Omental fat pad (tissue), 4 donors: ENCODE results near the gene INTS15. TPM values are rescaled to one million over a fixed set of nuclear protein-coding genes. Genes with fewer than 3 reads are reported as not detected.

Experiments used
- ATAC-seq: fragments of 150-250 bp; one replicate; pipeline ENCODE4 v1.9.1; 2016; ENCODE audit warnings: mild to moderate bottlenecking, moderate library complexity; ENCODE audit not compliant: low FRiP score
- DNase-seq: peaks from one replicate; pipeline ENCODE4 v3.0.0-alpha.2; 2019; ENCODE audit warnings: low spot score
- CTCF ChIP-seq, 3 donors: fragments of 450-650 bp; IDR thresholded peaks; one replicate each; pipeline ENCODE4 v1.5.1; 2016 to 2017; ENCODE audit warnings: antibody characterized with exemption in 3 of 3, mild to moderate bottlenecking in 3 of 3, moderate library complexity in 2 of 3
- total RNA-seq, 4 donors: library from RNA; depleted of rRNA; stranded (reverse); fragments of >200 nt; gene quantifications; one replicate each; pipeline ENCODE4 v1.1.0, GENCODE V29; 2016

Gene INTS15
- total RNA-seq, 4 donors from 2014 or later, result 20.2 to 45.1 (median 24.1) TPM

DNA sequence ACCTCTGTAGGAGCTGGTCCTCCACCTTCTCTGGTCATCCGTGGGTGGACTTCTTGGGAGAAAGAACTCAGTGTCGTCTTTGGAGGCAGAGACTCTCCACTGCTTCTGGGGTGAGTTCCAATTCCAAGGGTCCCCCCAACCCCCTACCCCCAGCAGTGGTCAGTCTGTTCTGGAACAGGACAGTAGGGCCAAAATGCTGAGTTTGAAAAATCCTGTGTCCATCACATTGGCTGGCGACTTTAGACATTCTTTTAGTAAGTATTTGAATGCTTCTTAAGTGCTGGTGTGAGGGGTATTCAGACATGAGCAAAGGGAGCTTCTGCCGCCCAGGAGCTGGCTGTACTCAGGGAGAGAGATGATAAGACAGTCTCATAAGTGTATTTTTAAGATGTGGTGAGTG, 49.2 kb downstream of the INTS15 start:
- ATAC-seq (no peak), DNase-seq (no peak)
- no peak for TF ChIP-seq CTCF (IDR thresholded peaks at IDR 0.05)

- ATAC-seq (no peak), DNase-seq (no peak)
- TF ChIP-seq CTCF (IDR thresholded peaks at IDR 0.05), result no peak
Observed at GRCh38 chr7:6639627-6640026, 49.8 kb downstream of the INTS15 start.

DNA sequence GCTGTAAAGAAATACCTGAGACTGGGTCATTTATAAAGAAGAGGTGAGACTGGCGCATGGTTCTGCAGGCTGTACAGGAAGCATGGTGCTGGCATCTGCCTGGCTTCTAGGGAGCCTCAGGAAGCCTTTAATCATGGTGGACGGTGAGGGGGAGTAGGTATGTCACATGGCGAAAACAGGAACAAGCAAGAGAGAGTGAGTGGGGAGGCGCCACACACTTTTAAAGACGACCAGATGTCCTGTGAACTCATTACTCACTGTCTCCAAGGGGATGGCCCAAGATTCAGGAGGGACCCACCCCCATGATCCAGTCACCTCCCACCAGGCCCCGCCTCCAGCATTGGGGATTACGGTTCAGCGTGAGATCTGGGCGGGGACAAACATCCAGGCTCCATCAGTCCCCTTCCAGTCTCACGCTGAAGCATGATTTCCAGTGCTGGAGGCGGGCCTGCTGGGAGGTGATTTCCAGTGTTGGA, 50.5 kb downstream of the INTS15 start:
- ATAC-seq (no peak), DNase-seq (no peak)
- TF ChIP-seq CTCF (IDR thresholded peaks at IDR 0.05), result no peak

DNA sequence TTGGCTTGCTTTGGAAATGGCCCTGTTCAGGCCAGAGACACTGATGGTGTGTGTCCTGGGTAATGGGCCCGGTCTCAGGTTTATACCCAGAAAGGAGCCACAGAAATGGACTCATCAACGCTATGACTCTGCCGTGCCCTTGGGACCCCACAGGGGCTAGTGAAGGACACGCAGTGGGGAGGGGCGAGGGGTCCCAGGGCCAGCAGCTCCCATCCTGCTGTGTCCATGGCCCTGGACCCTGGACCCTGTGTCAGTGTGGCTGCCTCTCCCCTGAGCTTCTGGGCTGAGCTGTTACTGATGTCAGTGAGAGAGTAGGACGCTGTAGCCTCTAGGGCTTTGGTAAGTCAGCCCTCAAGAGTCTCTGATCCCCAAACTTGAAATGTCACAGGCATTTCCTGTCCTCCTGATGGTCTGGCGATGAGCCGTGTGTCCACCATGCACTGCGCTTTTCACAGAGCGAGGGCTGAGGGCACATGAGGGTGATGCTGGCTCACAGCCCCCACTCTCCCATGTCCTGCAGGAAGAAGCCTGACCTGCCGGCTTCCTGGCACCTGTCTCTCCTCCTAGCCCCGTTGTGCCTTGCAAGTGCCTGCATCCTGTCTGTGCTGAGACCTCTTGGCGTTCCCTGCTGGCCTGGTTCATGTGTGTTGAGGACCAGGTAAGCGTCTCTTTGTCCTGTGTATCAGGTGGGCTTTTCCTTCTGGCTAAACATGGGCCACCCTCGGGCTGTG, 51.6 kb downstream of the INTS15 start:
- no peak for TF ChIP-seq CTCF (IDR thresholded peaks at IDR 0.05)

DNA sequence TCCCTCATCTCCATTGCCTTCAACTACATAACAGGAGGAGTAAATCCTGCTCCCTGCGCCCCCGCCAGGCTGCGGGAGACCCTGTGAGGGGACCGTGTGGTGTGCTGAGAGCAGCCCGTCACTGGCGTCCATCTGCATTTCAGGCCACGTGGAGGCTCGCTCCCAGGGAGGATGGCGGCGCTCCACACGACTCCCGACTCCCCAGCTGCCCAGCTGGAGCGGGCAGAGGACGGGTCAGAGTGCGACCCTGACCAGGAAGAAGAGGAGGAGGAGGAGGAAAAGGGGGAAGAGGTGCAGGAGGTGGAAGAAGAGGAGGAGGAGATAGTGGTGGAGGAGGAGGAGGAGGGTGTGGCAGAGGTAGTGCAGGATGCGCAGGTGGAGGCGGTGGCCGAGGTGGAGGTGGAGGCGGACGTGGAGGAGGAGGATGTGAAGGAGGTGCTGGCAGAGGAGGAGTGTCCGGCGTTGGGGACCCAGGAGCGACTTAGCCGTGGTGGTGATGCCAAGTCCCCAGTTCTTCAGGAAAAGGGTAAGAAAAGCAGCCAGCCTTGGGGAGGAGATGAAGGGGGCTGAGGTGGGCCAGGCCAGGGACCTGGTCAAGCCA, 52.5 kb downstream of the INTS15 start:
- ATAC-seq (no peak), DNase-seq (no peak)
- no peak for TF ChIP-seq CTCF (IDR thresholded peaks at IDR 0.05)

More for the DNA sequence above, 51.6 kb downstream of the INTS15 start:
- DNase-seq, result no peak
- no peak for ATAC-seq

DNA sequence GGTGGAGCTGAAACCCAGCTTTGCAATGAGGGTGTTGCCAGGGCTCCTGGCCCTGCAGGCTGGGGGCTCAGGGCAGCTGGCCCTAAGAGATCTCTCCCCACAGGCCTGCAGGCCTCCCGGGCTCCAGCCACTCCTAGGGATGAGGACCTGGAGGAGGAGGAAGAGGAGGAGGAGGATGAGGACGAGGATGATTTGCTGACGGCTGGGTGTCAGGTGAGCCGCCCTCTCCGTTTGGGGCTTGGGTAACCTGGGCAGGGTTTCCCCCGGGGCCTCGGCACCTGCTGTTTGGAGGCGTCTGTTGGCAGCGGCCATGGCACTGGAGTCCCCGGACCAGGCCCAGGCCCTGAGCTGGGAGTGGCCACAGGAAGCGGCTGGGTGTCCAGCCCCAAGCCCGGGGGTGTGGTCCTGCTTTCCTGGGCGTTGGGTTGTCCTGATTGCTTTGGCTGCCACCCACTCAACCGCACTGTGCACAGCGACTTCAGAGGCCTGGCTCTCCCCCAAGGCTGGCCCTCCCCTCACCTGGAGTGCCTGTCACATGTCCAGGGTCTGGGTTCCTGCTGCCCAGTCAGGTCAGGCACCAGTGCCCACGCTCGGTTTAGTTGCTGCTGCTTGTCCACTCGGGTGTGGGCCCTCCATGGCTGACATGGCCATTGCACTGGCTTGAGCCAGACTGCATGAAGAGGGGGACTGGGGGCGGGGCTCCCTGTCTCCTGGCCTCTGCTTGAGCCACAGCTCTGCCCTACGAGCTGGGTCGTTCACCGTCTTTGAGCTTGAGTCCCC, 53.2 kb downstream of the INTS15 start:
- TF ChIP-seq CTCF (IDR thresholded peaks at IDR 0.05), result no peak
- ATAC-seq, result no peak
- DNase-seq, result no peak
